Progenitor cell of endocrine pancreas (in vitro differentiated cells): ENCODE data around the gene GTF3C1. TPM values are rescaled to one million over a fixed set of nuclear protein-coding genes. Genes with fewer than 3 reads are reported as not detected.

Experiments used
- DNase-seq: peaks from one replicate; pipeline ENCODE4 v3.0.0; 2021; ENCODE audit warnings: low spot score; ENCODE audit not compliant: unreplicated experiment
- H3K27ac Mint-ChIP-seq: 2 replicates; pipeline ENCODE4 v1.8.0; 2021; ENCODE audit warnings: mild to moderate bottlenecking, moderate library complexity, mixed read lengths
- H3K27me3 Mint-ChIP-seq: 2 replicates; pipeline ENCODE4 v1.8.0; 2021; ENCODE audit warnings: mixed read lengths
- H3K36me3 Mint-ChIP-seq: 2 replicates; pipeline ENCODE4 v1.8.0; 2022; ENCODE audit warnings: mixed read lengths; ENCODE audit not compliant: insufficient read depth
- H3K4me1 Mint-ChIP-seq: 2 replicates; pipeline ENCODE4 v1.8.0; 2021; ENCODE audit warnings: low read depth, mixed read lengths
- H3K4me3 Mint-ChIP-seq: 2 replicates; pipeline ENCODE4 v1.8.0; 2021; ENCODE audit warnings: low read depth, mild to moderate bottlenecking, moderate library complexity, mixed read lengths
- H3K9me3 Mint-ChIP-seq: 2 replicates; pipeline ENCODE4 v1.8.0; 2021; ENCODE audit warnings: low read depth, mixed read lengths
- total RNA-seq: library from RNA; stranded (reverse); gene quantifications from 2 replicates; pipeline ENCODE4 v1.2.1, GENCODE V29; 2021
- TF ChIP-seq, protein P1 (sequence below): fragments of 200-600 bp; sonication (generic); IDR thresholded peaks from one replicate; pipeline ENCODE4 v1.5.0; 2021; ENCODE audit warnings: antibody characterized with exemption, mild to moderate bottlenecking; ENCODE audit not compliant: unreplicated experiment

Gene GTF3C1
- total RNA-seq, 1 donor from 2014 or later: 106 TPM

GRCh38 chr16:27470567-27471431 lies 78.9 kb downstream of the GTF3C1 start:
- H3K27ac Mint-ChIP-seq: no peak overlapping the region
- H3K4me3 Mint-ChIP-seq: no peak overlapping the region
- no peaks in the 10 kb centered on the region for H3K4me1 Mint-ChIP-seq

GRCh38 chr16:27468941-27469531 lies 80.7 kb downstream of the GTF3C1 start:
- Mint-ChIP-seq H3K4me1 (no peaks in the 10 kb centered on the region), H3K27me3 (no peaks in the 10 kb centered on the region), H3K27ac (no peak overlapping the region), H3K36me3 (peaks cover 40% of the 10 kb centered on the region), H3K9me3 (no peaks in the 10 kb centered on the region), H3K4me3 (no peak overlapping the region)
- no peak for DNase-seq
- TF ChIP-seq, protein P1, sequence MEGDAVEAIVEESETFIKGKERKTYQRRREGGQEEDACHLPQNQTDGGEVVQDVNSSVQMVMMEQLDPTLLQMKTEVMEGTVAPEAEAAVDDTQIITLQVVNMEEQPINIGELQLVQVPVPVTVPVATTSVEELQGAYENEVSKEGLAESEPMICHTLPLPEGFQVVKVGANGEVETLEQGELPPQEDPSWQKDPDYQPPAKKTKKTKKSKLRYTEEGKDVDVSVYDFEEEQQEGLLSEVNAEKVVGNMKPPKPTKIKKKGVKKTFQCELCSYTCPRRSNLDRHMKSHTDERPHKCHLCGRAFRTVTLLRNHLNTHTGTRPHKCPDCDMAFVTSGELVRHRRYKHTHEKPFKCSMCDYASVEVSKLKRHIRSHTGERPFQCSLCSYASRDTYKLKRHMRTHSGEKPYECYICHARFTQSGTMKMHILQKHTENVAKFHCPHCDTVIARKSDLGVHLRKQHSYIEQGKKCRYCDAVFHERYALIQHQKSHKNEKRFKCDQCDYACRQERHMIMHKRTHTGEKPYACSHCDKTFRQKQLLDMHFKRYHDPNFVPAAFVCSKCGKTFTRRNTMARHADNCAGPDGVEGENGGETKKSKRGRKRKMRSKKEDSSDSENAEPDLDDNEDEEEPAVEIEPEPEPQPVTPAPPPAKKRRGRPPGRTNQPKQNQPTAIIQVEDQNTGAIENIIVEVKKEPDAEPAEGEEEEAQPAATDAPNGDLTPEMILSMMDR: no peak

More at GRCh38 chr16:27470567-27471431, 78.9 kb downstream of the GTF3C1 start:
- Mint-ChIP-seq H3K27me3 (no peaks in the 10 kb centered on the region), H3K9me3 (no peaks in the 10 kb centered on the region), H3K36me3 (peaks cover 43% of the 10 kb centered on the region)
- TF ChIP-seq, protein P1: no peak
- DNase-seq: no peak

- H3K27me3 Mint-ChIP-seq: no peaks in the 10 kb centered on the region
- TF ChIP-seq, protein P1: no peak
- H3K4me3 Mint-ChIP-seq: no peak overlapping the region
- H3K36me3 Mint-ChIP-seq: peaks cover 27% of the 10 kb centered on the region
- no peaks in the 10 kb centered on the region for H3K4me1 Mint-ChIP-seq
- no peak for DNase-seq
- no peak overlapping the region for H3K27ac Mint-ChIP-seq
- no peaks in the 10 kb centered on the region for H3K9me3 Mint-ChIP-seq
Measured at GRCh38 chr16:27465483-27465879, 84.2 kb downstream of the GTF3C1 start.

DNA sequence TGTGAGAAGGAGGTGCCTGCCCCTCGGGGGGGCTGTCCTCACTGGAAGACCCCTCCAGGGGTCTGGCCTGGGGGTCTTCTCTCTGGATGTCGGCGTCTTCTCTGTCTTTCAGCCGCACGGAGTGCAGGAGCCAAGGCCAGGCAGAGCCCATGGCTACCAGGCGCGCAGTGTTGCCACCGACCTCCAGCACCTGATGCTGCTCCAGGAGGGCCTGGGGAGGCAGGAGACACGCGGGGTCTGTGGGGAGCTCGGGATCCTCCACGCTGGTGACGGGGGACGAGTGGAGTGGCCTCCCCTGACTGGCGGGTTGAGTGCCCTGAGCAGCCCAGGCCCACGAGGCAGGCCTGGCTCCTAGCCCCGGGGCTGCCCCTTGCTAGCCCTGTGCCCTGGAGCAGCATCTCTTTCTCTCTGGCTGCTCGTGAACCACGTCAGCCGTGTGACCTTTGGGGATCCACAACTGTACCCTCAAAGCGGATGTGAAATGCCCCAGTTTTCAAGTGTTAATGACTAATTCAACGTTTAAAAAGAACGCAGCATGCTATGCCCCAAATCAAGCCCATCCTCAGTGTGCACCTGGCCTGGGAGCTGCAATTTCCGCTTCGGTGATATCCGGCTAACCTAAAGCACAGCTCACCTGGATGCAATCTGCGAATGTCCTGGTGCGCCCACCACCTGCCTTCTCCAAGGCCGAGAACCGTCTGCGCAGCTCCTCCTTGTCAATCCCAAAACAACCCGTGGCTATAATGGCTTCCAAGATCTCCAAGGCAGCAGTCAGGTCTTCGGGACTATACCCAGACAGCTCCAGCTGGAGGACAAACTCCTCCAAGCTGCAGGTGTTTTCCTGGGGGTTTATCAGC lies 84.9 kb downstream of the GTF3C1 start:
- Mint-ChIP-seq H3K4me1 (no peaks in the 10 kb centered on the region), H3K36me3 (peaks cover 22% of the 10 kb centered on the region), H3K27me3 (no peaks in the 10 kb centered on the region), H3K27ac (no peak overlapping the region), H3K4me3 (no peak overlapping the region), H3K9me3 (no peaks in the 10 kb centered on the region)
- TF ChIP-seq, protein P1: no peak
- no peak for DNase-seq
